Measurements from ENCODE around the gene NFKB1.

The NFKB1 gene

GRCh38 chr4:102514298-102514964 lies 13.3 kb downstream of the NFKB1 start:
- no peak overlapping the region for H3K4me3 ChIP-seq (ENCODE audit: low read depth, low read length)
- no peak for TF ChIP-seq CTCF (IDR thresholded peaks at IDR 0.05; ENCODE audit: insufficient read depth, low read length, missing control alignments)
- CTCF ChIA-PET, result no interaction called here
- POLR2A ChIA-PET, result no interaction called here
- no peak for DNase-seq (ENCODE audit: low read depth, low spot score)

- H3K4me3 ChIP-seq (ENCODE audit: low read depth, low read length), result no peak overlapping the region
- CTCF ChIA-PET, result no interaction called here
- POLR2A ChIA-PET, result no interaction called here
- no peak for DNase-seq (ENCODE audit: low read depth, low spot score)
- TF ChIP-seq CTCF (IDR thresholded peaks at IDR 0.05; ENCODE audit: insufficient read depth, low read length, missing control alignments), result no peak
Measured at GRCh38 chr4:102517753-102518152, 16.6 kb downstream of the NFKB1 start.

- H3K4me3 ChIP-seq (ENCODE audit: low read depth, low read length), result no peak overlapping the region
- no peak for TF ChIP-seq CTCF (IDR thresholded peaks at IDR 0.05; ENCODE audit: insufficient read depth, low read length, missing control alignments)
- POLR2A ChIA-PET, result no interaction called here
- CTCF ChIA-PET, result no interaction called here
- DNase-seq (ENCODE audit: low read depth, low spot score), result no peak
Measured at GRCh38 chr4:102518703-102519131, 17.6 kb downstream of the NFKB1 start.

- TF ChIP-seq CTCF (IDR thresholded peaks at IDR 0.05; ENCODE audit: insufficient read depth, low read length, missing control alignments), result no peak
- CTCF ChIA-PET, result no interaction called here
- H3K4me3 ChIP-seq (ENCODE audit: low read depth, low read length), result no peak overlapping the region
- POLR2A ChIA-PET, result interaction anchor here (1.7 kb wide), 1 partner anchor 18 kb away, joined by 6 read pairs; the partner anchor contains the start of gene NFKB1
- no peak for DNase-seq (ENCODE audit: low read depth, low spot score)
Measured at GRCh38 chr4:102519925-102520324, 18.8 kb downstream of the NFKB1 start.

- no peak for TF ChIP-seq CTCF (IDR thresholded peaks at IDR 0.05; ENCODE audit: insufficient read depth, low read length, missing control alignments)
- no peak overlapping the region for H3K4me3 ChIP-seq (ENCODE audit: low read depth, low read length)
- ChIA-PET CTCF (no interaction called here), POLR2A (no interaction called here)
- no peak for DNase-seq (ENCODE audit: low read depth, low spot score)
Measured at GRCh38 chr4:102521570-102521969, 20.4 kb downstream of the NFKB1 start.

- H3K4me3 ChIP-seq (ENCODE audit: low read depth, low read length), result no peak overlapping the region
- ChIA-PET CTCF (no interaction called here), POLR2A (no interaction called here)
- no peak for TF ChIP-seq CTCF (IDR thresholded peaks at IDR 0.05; ENCODE audit: insufficient read depth, low read length, missing control alignments)
- no peak for DNase-seq (ENCODE audit: low read depth, low spot score)
Measured at GRCh38 chr4:102522031-102522440, 20.9 kb downstream of the NFKB1 start.

Data from AG04449 (cell line).